ENCODE measurements around the gene MAN1B1.

MAN1B1 gene

DNA sequence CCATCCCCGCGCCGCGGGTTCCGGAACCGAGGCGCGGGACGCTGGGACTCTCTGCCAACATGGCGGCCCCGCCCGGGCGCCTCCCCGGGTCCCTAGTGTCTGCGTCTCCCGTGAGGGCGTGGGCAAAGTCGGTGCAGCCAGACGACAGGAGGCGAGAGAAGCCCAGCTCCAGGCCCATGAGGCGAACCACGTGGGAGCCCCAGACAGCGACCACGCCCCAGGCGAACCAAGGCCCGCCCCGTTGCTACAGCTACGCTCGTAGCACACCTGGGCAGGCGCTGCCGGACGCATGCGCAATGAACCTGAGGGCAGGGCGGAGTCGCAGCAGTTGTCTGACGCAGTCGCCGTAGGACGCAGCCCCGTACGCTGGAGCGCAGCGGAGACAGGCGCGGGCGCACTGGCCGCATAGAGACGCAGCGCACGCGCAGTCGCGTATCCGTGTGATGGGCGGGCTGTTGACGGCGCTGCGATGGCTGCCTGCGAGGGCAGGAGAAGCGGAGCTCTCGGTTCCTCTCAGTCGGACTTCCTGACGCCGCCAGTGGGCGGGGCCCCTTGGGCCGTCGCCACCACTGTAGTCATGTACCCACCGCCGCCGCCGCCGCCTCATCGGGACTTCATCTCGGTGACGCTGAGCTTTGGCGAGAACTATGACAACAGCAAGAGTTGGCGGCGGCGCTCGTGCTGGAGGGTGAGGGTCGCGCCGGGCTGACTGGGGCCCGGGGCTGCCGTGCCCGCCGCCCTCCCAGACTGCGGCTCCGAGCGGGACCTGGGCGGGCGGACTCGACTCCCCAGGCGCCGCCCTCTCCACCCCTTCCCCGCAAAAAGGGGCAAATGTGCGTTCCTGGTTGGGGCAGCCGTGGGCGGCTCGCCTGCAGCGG lies at the start of gene MAN1B1:
TSS of gene MAN1B1 (plus strand) at position 455 of the 878 bp plus-strand sequence. CDS start at position 470, 15 bp downstream.
- DNase-seq = peak; percentile 99

DNA sequence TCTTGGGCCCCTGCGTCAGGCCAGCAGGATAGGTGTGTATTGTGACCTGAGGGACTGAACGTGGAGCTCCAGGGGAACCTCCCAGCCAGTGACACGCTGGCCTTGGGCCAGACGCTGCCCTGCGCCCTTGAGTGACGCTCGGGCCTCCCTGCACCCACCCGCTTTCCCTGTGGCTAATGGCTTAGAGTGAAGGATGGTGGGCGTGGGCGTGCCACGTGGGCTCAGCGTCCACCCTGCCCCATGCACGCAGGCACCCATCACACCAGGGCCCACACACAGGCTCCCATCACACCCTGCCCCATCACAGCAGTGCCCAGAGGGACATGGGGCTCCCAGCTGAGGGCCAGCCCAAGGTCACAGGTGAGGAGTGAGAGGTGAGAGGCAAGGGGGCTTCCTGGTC lies 49.8 kb upstream of the MAN1B1 start:
- DNase-seq = no peak

DNA sequence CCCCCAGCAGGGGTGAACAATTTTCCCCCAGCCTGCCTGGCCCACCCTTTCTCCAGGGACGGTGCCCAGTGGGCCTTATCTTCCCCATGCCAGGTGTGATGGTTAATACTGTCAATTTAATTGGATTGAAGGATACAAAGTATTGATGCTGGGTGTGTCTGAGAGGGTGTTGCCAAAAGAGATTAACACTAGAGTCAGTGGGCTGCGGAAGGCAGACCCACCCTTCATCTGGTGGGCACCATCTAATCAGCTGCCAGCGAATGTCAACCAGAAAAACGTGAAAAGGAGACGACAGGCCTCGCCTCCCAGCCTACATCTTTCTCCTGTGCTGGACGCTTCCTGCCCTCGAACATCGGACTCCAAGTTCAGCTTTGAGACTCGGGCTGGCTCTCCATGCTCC lies 49.3 kb upstream of the MAN1B1 start:
- no peak for DNase-seq

DNA sequence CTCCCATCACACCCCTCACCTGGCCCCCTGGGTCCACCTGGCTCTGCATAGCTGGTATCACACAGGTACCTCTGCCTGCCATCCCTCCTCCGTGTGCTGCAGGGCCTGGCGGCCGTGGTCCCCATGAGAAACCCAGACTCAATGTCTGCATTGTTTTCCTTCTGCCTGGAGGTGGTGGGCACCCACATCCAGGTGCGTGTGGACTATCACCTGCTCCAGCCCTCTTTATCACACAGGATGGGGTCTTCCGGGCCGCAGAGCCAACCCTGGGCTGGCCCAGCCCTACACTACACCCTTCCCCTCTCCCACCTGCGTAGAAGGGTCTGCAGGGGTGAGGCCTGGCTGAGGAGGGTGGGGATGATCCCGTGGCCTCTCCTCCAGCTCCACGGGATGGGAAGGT lies 47.9 kb upstream of the MAN1B1 start:
- DNase-seq = no peak

DNA sequence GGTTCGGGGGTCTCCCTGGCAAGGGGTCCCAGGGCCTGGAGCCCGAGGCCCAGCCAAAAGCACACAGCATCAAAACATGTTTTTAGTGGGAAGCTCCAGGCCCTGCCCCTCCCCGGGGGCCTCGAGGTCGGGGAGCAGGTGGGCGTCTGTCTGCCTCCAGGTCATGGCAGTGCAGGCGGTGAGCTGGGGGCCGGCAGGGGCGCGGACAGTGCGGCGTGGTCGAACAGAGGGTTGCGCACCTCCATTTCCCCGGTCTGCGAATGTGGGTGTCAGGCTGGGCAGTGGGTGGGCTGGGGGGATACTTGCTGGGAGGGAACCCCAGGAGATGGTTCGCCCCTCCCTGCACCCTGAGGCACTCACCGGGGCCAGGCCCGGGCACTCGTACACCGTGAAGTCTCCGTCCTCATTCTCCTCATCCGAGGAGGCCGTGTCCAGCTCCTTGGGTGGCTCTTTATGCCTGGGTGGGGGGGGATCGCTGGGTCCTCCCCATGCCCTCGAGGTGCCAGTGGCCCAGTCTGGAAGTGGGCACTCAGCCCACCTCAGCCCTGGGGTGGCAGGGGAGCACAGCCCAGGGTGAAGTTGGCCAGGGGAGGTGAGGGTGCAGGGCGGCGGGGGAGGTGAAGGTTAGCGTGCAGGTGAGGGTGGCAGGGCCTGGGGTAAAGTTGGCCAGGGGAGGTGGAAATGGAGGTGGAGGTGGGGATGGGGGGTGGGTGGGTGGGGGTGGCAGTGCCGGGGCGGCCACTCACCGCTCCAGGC lies 47.0 kb upstream of the MAN1B1 start:
- no peak for DNase-seq

DNA sequence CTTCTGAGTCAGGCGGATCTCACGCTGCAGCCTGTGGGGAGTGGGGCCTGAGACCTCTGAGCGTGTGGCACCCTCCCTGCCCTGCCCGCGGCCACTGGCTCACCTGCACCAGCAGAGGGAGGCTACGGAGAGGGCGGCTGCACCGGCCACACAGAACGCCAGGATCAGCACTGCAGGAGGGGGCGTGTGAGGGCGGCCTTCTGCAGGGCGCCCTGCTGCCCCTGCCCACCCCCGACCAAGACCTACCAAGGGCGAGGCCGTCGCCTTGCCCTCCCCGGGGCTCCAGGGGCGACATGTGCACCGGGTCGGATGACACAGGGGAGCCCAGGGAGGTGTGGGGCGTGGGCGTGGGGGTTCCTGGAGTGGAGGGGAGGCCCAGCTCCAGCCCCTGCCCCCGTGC lies 46.2 kb upstream of the MAN1B1 start:
- DNase-seq = no peak

DNA sequence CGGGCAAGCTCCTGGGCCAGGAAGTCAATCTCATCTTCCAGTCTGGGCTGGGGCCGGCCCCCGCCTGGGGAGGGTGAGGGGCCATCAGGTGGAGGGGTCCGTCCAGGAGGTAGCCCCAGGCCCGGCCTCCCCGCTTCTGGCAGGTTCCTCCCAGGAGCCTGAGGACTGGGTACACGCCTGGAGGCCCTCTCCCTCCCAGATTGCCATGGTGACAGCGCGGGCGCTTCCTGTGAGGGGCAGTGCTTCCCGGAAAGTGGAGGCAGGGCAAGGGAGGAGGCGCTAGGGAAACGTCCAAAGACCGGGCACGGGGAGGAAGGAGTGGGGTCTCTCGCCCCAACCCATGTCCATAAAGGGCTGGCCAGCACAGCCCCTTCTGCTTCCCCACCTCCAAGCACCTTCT lies 45.7 kb upstream of the MAN1B1 start:
- DNase-seq = no peak

DNA sequence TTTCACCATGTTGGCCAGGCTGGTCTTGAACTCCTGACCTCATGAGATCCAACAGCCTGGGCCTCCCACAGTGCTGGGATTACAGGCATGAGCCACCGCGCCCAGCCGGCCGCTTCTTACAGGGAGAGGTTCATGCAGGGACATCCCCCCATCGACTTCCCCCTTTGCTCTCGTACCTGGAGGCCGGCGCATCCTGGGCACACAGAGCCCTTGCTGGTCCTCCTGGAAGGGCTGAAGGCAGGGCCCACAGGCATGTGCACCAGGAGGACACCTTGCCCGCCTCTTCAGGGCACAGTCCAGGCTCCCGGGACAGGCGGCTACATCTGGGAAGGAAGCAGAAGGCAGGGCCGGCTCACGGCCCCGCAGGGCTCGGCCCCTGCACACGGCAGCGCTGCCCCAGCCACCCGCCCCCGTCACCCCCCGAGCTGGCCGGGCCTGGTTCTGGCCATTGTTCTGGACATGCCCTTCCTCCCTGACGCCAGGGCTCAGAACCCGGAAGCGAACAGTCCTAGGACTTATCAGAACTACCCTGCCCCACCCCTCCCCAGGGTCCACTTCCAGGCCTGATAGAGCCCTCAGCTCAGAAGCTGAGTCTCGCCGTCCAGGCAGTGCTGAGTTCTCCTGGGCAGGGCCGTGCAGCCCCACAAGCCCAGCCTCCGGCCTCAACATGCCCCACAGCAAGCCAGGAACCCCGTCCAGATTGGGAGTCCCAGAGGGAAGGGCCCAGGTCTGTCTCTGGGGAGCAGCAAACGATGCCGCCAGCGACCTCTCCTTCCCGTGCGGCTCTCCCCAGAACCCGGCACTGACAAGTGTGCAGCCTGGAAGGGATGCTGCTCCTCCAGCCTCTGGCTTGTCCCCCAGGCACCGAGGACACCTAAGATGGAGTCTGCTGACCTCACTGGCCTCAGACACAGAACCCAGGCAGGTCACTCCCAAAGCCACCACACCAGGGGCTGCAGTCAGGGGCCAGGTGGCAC lies 43.7 kb upstream of the MAN1B1 start:
- no peak for DNase-seq

DNA sequence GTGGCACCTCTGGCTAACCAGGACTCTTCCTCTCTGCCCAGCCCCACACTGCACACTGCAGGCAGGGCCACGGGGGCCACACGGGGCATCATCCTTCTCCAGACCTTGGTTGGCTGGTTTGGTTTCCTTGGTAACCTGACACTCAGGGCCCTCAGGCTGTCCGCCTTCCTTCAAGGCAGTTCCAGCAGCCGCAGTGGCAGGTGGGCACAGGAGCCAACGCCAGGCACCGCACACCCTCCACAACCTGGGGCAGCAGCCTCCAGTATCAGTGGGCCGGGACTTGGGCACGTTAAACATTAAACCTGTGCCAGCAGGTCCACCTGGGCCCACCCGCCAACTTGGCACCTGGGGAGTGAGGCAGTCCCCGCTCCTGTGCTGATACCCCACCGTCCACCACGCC lies 42.7 kb upstream of the MAN1B1 start:
- DNase-seq = no peak

DNA sequence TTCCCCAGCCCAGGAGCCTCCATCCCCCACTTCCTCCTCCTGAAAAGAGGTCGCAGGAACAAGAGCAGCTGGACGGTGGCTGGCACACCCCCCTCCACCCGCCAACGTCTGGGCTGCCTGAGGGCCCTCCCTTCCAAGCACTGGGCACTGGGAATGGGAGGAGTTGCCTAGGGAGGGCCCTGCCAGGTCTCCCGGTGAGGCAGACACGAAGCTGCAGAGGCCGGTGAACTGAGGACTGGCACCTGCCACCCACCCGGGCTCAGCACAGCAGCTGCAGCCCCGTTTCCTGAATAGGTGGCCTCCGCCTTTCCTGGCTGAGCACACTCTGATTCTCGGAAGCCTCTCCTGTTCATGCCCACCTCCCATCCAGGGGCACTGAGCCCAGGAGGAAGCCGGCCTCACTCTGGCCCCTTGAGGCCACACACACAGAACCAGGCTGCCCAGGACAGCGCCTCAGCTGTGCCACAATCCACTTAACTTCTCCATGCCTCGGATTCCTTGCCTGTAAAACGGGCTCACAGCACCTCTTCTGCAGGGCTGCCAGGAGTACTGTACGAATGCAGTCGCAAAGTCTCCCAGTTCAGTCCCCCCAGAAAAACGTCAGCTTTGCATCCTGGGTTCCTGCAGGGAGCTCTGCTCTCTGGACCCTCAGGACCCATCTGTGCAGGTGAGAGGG lies 42.1 kb upstream of the MAN1B1 start:
- DNase-seq = peak; percentile 92

DNA sequence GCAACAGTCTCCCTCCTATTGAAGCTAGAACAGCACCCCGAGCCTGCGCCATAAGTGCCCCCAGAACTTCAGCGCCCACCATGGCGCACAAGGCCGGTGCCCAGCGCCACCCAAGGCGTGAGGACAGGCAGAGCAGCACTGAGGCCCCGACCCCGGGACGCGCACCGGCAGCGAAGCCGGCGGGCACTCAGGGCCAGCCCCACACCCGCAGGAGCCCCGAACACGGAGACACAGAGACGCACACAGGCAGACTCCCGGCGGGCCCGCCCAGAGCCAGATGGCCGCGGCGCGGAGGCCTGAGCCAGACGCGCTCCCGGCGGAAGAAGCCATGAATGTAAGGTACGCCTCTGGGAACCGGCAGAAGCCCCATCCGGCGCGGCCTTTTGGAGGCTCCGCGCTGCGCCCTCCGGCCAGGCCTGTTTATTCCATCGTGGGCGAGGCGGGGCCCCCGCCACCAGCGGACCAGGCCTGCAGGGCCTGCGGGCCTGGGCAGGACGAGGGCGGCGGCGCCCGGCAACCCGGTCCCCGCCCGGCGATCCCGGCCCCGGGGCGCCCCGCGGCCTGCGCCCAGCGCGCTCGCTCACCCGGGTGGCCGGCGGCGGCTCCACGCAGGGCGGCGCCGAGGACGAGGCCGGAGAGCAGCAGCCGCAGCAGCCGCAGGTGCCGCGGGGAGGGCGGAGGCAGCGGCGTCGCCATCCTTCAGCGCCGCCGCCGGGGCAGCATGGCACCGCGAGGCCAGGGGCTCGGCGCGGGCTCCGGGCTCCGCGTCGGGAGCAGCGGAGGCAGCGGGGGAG lies 41.3 kb upstream of the MAN1B1 start:
- no peak for DNase-seq

DNA sequence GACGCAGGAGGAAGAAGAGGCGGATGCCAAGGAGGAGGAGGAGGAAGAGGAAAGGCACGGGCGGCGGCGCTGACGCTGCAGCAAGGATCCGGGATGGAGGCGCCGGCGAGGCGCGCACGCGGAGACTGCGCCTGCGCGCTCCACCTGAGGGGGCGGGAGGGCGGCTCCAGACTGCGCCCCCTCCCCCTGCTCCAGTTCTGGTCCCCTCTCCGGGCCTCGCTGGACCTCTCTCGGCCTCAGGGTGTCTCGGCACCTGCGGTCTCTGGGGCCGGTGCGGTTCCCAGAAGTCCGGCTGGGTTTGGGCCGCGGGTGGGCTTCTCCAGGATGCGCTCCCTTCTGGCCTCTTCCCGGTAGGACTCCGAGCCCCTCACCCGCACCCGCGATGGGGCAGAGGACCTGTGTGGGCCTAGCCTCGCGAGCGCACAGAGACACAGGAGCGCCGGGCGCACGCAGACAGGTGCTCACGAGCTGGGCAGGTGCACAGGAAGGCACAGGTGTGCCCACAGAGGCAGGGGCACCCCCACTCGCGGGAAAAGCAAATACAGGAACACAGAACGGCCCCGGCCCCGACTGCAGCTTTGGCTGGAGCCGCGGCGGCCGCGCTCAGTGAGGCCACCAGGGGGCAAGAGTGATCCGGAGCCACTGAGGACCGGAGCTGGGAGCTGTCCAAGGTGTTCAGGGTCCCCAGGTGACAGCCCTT lies 40.5 kb upstream of the MAN1B1 start, which contains the start of gene NPDC1:
TSS of gene NPDC1 (minus strand) at position 90 of the 700 bp plus-strand sequence. CDS start 188 bp downstream, outside the sequence.
- peak; percentile 82 for DNase-seq

DNA sequence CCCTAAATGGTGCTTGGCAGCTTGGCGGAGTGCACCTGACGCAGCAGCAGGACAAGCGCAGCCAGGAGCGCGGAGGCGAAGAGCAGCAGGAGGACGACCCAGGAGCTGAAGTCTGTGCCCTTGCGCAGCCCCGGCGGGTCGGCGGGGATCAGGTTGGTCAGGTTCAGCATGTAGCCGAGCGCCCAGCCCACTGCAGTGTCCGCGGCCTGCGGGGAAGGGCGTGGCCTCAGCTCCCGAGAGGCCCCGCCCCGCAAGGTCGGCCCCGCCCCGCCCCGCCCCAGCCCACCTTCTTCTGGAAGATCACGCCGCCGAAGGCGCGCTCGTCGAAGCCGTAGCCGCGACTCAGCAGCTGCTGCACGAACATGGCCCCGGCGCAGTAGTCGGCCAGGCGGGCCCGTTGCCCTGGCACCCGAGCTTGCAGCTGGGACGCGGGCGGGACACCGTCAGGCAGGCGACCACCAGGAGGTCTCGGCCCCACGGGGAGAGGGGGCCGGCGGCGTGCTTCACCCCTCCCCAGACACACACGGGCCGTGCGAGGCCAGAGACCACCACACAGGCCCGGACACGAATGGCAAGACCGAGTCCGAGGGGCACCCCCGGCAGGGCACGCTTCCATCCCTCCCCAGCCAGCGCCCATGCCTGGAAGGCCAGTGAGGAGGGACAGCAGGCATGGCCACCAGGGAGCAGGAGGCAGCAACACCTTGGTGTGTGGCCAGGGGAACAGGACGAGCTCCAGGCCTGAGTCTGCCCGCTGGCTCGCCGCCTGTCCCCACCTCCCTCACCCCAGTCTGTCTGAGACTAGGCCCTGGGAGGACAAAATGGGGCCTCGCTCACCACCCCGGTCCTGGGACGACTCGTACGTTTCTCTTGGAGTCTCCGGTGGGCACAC lies 37.9 kb upstream of the MAN1B1 start:
- DNase-seq = peak; percentile 45

DNA sequence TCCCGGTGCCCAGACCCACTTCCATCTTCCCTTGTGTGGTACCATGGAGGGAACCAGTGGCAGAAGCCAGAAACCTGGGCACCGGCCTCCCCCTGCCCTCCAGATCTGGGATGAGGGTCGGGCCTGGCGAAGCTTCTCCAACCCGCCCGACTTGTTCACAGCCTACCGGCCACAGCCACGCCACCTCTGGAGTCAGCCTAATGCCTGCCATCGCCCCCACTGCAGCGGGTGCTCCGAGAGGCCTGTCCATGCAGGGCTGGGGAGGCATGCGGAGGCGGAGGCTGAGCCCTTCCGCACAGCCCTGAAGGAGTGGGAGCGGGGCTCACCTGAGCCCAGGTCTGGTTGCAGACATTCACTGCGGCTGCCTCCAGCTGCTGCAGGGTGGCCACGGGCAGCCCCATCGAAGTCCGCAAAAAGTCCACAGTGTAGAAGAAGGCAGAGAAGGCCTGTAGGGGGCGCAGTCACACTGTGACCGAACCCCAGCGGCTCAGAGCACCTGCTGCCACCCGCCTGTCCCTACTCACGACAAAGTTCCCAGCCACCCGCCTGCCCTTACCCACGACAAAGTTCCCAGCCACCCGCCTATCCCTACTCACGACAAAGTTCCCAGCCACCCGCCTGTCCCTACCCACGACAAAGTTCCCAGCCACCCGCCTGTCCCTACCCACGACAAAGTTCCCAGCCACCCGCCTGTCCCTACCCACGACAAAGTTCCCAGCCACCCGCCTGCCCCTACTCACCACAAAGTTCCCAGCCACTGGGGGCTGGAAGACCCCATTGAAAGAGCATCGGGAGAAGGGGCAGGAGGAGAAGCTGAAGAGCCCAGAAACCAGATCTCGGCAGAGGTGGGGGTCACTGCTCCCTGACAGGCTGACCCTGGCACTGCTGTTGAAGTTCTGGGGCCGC lies 37.0 kb upstream of the MAN1B1 start:
- DNase-seq = peak; percentile 58

DNA sequence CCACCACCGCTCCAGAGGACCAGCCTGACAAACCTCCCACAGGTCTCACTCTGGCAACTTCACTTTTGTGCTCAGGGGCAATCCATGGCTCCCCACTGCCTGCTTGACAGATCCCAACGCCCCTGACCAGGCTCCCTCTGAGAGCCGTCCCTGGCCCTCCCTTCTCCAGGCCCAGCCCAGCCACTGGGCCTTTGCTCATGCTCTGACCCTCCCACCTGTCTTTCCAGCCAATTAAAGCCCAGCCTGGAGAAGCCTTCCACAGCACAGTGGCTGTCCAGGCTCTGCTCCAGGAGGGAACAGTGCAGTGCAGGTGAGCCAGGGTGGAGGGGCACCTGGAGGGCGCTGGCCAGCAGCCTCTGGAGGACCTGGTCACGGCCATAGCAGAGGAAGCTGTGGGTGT lies 36.2 kb upstream of the MAN1B1 start:
- DNase-seq = no peak

DNA sequence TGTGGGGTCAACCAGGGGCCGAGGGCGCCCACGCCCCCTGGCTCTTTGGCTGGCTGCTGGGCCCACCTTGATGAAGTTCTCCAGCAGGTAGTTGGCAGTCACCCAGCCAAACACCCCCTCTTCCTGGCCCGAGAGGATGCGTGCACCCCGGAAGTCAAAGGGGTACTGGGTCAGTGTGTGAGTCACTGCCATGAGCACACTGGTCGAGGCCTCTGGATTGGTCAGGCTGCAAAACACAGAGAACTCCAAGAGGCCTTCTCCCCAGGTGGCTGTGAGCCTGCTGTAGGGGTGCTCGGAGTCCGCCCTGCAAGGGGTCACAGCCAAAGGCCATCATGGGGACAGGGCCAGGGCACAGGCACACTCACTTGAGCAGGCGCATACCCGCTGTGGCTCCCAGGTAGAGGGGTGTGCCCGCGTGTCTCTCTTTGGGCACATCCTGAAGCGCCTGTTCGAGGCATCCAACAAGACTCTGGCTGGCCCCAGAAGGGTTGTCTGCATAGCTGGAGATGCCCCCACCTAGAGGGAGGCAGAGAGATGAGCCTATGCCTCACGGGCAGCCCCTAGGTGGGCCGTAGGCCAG lies 35.5 kb upstream of the MAN1B1 start:
- DNase-seq = no peak

DNA sequence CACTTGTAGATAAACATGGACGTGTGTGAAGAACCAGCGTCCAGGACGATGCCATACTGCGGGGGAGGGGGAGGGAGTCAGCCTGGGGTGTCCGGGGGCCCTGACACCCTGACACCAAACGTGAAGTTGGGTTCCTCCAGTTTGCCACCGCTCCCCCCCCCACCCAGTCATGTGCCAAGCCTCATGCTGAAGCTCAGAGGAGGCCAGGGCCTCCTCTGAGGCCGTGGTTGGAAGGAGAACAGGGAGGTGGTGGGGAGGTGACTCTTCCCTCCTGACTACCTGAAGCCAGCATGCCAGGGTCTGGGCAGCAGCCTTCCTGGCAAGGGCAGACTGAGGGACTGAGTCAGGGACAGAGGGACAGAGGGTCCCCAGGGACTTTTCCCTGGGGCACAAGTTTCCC lies 34.5 kb upstream of the MAN1B1 start:
- DNase-seq = no peak
